ENCODE data around the gene EYA2.

GRCh38 chr20:46897328-46897880 lies 2.8 kb downstream of the EYA2 start:
- no peak for TF ChIP-seq CTCF (IDR thresholded peaks at IDR 0.05; ENCODE audit: low read depth, low read length, missing input control)
- TF ChIP-seq RAD21 (IDR thresholded peaks at IDR 0.05) = no peak
- no peak for TF ChIP-seq MAX (IDR thresholded peaks at IDR 0.05)
- no peak for TF ChIP-seq TAF1 (conservative IDR thresholded peaks at IDR 0.05)
- no peak for TF ChIP-seq ZBTB33 (IDR thresholded peaks at IDR 0.05)
- no peak for TF ChIP-seq REST (IDR thresholded peaks at IDR 0.05)
- TF ChIP-seq ATF3 (IDR thresholded peaks at IDR 0.05) = no peak
- TF ChIP-seq EGR1 (IDR thresholded peaks at IDR 0.05; ENCODE audit: low read depth in 2 of 2) = no peak
- no peak for TF ChIP-seq FOXA1 (IDR thresholded peaks at IDR 0.05)
